ENCODE results near the gene WAC. TPM values are rescaled to one million over a fixed set of nuclear protein-coding genes. Genes with fewer than 3 reads are reported as not detected.
"Not testable (repeated sequence)": the region's sequence is repeated elsewhere in the genome, so short reads cannot be mapped to it uniquely, and the experiment has no call there.

WAC gene
- polyA plus RNA-seq, 6 donors from 2014 or later = 67.8 to 162 (median 139) TPM

- Mint-ChIP-seq H3K4me3 (peak overlapping the region in 1 of 8 donors; percentile 63), H3K36me3 (peaks cover 19 to 28% of the 10 kb centered on the region in 2 donors), H3K9me3 (no peaks in the 10 kb centered on the region), H3K27ac (peak overlapping the region in 5 of 6 donors; percentile 2 to 93 (median 50)), H3K27me3 (no peaks in the 10 kb centered on the region), H3K4me1 (peaks cover 43 to 72% (median 61%) of the 10 kb centered on the region in 3 donors)
- ATAC-seq (ENCODE audit: low read depth in 2 of 2) (peak in 1 of 2 donors; percentile 41), DNase-seq (no peak)
Measured at GRCh38 chr10:28558923-28559508, 26.1 kb downstream of the WAC start.

- Mint-ChIP-seq H3K9me3 (no peaks in the 10 kb centered on the region), H3K4me3 (no peak overlapping the region), H3K36me3 (peaks cover 18 to 25% of the 10 kb centered on the region in 2 donors), H3K4me1 (peaks cover 42 to 72% (median 60%) of the 10 kb centered on the region in 3 donors), H3K27ac (peak overlapping the region in 3 of 6 donors; percentile 1 to 74 (median 35)), H3K27me3 (no peaks in the 10 kb centered on the region)
- no peak for ATAC-seq (ENCODE audit: low read depth in 2 of 2)
- DNase-seq = no peak
Measured at GRCh38 chr10:28559618-28560017, 26.7 kb downstream of the WAC start.

GRCh38 chr10:28560617-28561016, 27.7 kb downstream of the WAC start:
- peaks cover 8 to 16% of the 10 kb centered on the region in 2 donors for H3K36me3 Mint-ChIP-seq
- peak overlapping the region in 2 of 8 donors; percentile 1 to 4 for H3K4me3 Mint-ChIP-seq
- peaks cover 38 to 68% (median 59%) of the 10 kb centered on the region in 3 donors for H3K4me1 Mint-ChIP-seq
- peak overlapping the region in 1 of 6 donors; percentile 74 for H3K27ac Mint-ChIP-seq
- DNase-seq (no peak), ATAC-seq (ENCODE audit: low read depth in 2 of 2) (no peak)
- H3K27me3 Mint-ChIP-seq = no peaks in the 10 kb centered on the region
- no peaks in the 10 kb centered on the region for H3K9me3 Mint-ChIP-seq

GRCh38 chr10:28561531-28561930, 28.6 kb downstream of the WAC start:
- no peak for DNase-seq
- peaks cover 7 to 17% of the 10 kb centered on the region in 2 donors for H3K36me3 Mint-ChIP-seq
- ATAC-seq (ENCODE audit: low read depth in 2 of 2) = no peak
- peaks cover 39 to 73% (median 61%) of the 10 kb centered on the region in 3 donors for H3K4me1 Mint-ChIP-seq
- no peaks in the 10 kb centered on the region for H3K9me3 Mint-ChIP-seq
- peak overlapping the region in 1 of 6 donors; percentile 45 for H3K27ac Mint-ChIP-seq
- no peaks in the 10 kb centered on the region for H3K27me3 Mint-ChIP-seq
- H3K4me3 Mint-ChIP-seq = peak overlapping the region in 1 of 8 donors; percentile 14

GRCh38 chr10:28564905-28565304, 32.0 kb downstream of the WAC start:
- H3K9me3 Mint-ChIP-seq = no peaks in the 10 kb centered on the region
- H3K36me3 Mint-ChIP-seq = peaks cover 7 to 15% of the 10 kb centered on the region in 2 donors
- no peak for DNase-seq
- peak overlapping the region in 1 of 8 donors; percentile 13 for H3K4me3 Mint-ChIP-seq
- peak overlapping the region in 2 of 6 donors; percentile 31 to 40 for H3K27ac Mint-ChIP-seq
- H3K4me1 Mint-ChIP-seq = peaks cover 46 to 75% (median 56%) of the 10 kb centered on the region in 3 donors
- ATAC-seq (ENCODE audit: low read depth in 2 of 2) = no peak
- no peaks in the 10 kb centered on the region for H3K27me3 Mint-ChIP-seq

- Mint-ChIP-seq H3K36me3 (peaks cover 0 to 4% of the 10 kb centered on the region in 2 donors), H3K27me3 (no peaks in the 10 kb centered on the region), H3K4me1 (peaks cover 41 to 60% (median 56%) of the 10 kb centered on the region in 3 donors), H3K9me3 (no peaks in the 10 kb centered on the region), H3K4me3 (peak overlapping the region in 1 of 8 donors; percentile 57), H3K27ac (peak overlapping the region in 5 of 6 donors; percentile 10 to 77 (median 54))
- ATAC-seq (ENCODE audit: low read depth in 2 of 2) = no peak
- DNase-seq = no peak
Measured at GRCh38 chr10:28566458-28567015, 33.6 kb downstream of the WAC start.

GRCh38 chr10:28569506-28570159, 36.7 kb downstream of the WAC start:
- Mint-ChIP-seq H3K27me3 (no peaks in the 10 kb centered on the region), H3K4me3 (peak overlapping the region in 2 of 8 donors; percentile 2 to 5), H3K27ac (peak overlapping the region in 2 of 6 donors; percentile 3 to 29), H3K9me3 (no peaks in the 10 kb centered on the region), H3K4me1 (peaks cover 46 to 70% (median 70%) of the 10 kb centered on the region in 3 donors), H3K36me3 (peaks cover 0 to 9% of the 10 kb centered on the region in 2 donors)
- ATAC-seq (ENCODE audit: low read depth in 2 of 2) (no peak), DNase-seq (no peak)

GRCh38 chr10:28570598-28570997, 37.7 kb downstream of the WAC start:
- Mint-ChIP-seq H3K9me3 (no peaks in the 10 kb centered on the region), H3K36me3 (peaks cover 0 to 9% of the 10 kb centered on the region in 2 donors), H3K27me3 (no peaks in the 10 kb centered on the region), H3K4me1 (peaks cover 46 to 74% (median 71%) of the 10 kb centered on the region in 3 donors), H3K27ac (peak overlapping the region in 1 of 6 donors; percentile 59), H3K4me3 (no peak overlapping the region)
- DNase-seq (no peak), ATAC-seq (ENCODE audit: low read depth in 2 of 2) (no peak)

- Mint-ChIP-seq H3K27me3 (no peaks in the 10 kb centered on the region), H3K4me1 (peaks cover 48 to 72% (median 68%) of the 10 kb centered on the region in 3 donors), H3K4me3 (peak overlapping the region in 1 of 8 donors; percentile 57), H3K36me3 (peaks cover 0 to 9% of the 10 kb centered on the region in 2 donors), H3K27ac (peak overlapping the region in 2 of 6 donors; percentile 6 to 76), H3K9me3 (no peaks in the 10 kb centered on the region)
- ATAC-seq (ENCODE audit: low read depth in 2 of 2) = no peak
- no peak for DNase-seq
Measured at GRCh38 chr10:28571265-28571664, 38.3 kb downstream of the WAC start.

- not testable (repeated sequence) for DNase-seq; ATAC-seq (ENCODE audit: low read depth in 2 of 2); H3K9me3 Mint-ChIP-seq; H3K36me3 Mint-ChIP-seq; H3K27me3 Mint-ChIP-seq
- Mint-ChIP-seq H3K4me3 (peak overlapping the region in 2 of 8 donors; percentile 23 to 40), H3K27ac (peak overlapping the region in 2 of 6 donors; percentile 47 to 70), H3K4me1 (peaks cover 44 to 68% (median 59%) of the 10 kb centered on the region in 3 donors)
Measured at GRCh38 chr10:28574214-28574613, 41.3 kb downstream of the WAC start.

- DNase-seq = no peak
- ATAC-seq (ENCODE audit: low read depth in 2 of 2) = no peak
- no peaks in the 10 kb centered on the region for H3K9me3 Mint-ChIP-seq
- peaks cover 0 to 8% of the 10 kb centered on the region in 2 donors for H3K36me3 Mint-ChIP-seq
- H3K27me3 Mint-ChIP-seq = no peaks in the 10 kb centered on the region
- H3K27ac Mint-ChIP-seq = no peak overlapping the region
- H3K4me3 Mint-ChIP-seq = no peak overlapping the region
- H3K4me1 Mint-ChIP-seq = peaks cover 49 to 66% (median 58%) of the 10 kb centered on the region in 3 donors
Measured at GRCh38 chr10:28575852-28576251, 42.9 kb downstream of the WAC start.

- H3K36me3 Mint-ChIP-seq = peaks cover 0 to 8% of the 10 kb centered on the region in 2 donors
- ATAC-seq (ENCODE audit: low read depth in 2 of 2) (no peak), DNase-seq (no peak)
- H3K9me3 Mint-ChIP-seq = no peaks in the 10 kb centered on the region
- H3K27me3 Mint-ChIP-seq = no peaks in the 10 kb centered on the region
- H3K27ac Mint-ChIP-seq = peak overlapping the region in 3 of 6 donors; percentile 3 to 48 (median 17)
- H3K4me1 Mint-ChIP-seq = peaks cover 53 to 68% (median 61%) of the 10 kb centered on the region in 3 donors
- H3K4me3 Mint-ChIP-seq = no peak overlapping the region
Measured at GRCh38 chr10:28577506-28577905, 44.6 kb downstream of the WAC start.

- peaks cover 48 to 61% (median 52%) of the 10 kb centered on the region in 3 donors for H3K4me1 Mint-ChIP-seq
- no peak for ATAC-seq (ENCODE audit: low read depth in 2 of 2)
- no peak overlapping the region for H3K4me3 Mint-ChIP-seq
- H3K9me3 Mint-ChIP-seq = no peaks in the 10 kb centered on the region
- peak overlapping the region in 4 of 6 donors; percentile 12 to 93 (median 34) for H3K27ac Mint-ChIP-seq
- no peak for DNase-seq
- H3K36me3 Mint-ChIP-seq = peaks cover 0 to 4% of the 10 kb centered on the region in 2 donors
- H3K27me3 Mint-ChIP-seq = no peaks in the 10 kb centered on the region
Measured at GRCh38 chr10:28578454-28578853, 45.5 kb downstream of the WAC start.

All from naive B cell (primary cell).